HG03175 (cell line): Measurements from ENCODE around the gene FHAD1.
"Not testable (repeated sequence)": the region's sequence is repeated elsewhere in the genome, so short reads cannot be mapped to it uniquely, and the experiment has no call there.

Experiments used
- ATAC-seq: cut with Tn5 transposase; IDR thresholded peaks from one replicate; pipeline ENCODE4 v1.9.1; 2021; ENCODE audit warnings: mild to moderate bottlenecking, moderate library complexity; ENCODE audit not compliant: unreplicated experiment

FHAD1 gene

GRCh38 chr1:15430787-15431570 is 184.0 kb downstream of the FHAD1 start:
- ATAC-seq = no peak

- ATAC-seq = no peak
Measured at GRCh38 chr1:15431571-15431948, 184.5 kb downstream of the FHAD1 start.

- no peak for ATAC-seq
Measured at GRCh38 chr1:15432324-15432723, 185.3 kb downstream of the FHAD1 start.

GRCh38 chr1:15433471-15433870 is 186.4 kb downstream of the FHAD1 start:
- no peak for ATAC-seq

GRCh38 chr1:15434739-15435138 is 187.7 kb downstream of the FHAD1 start:
- ATAC-seq = not testable (repeated sequence)

GRCh38 chr1:15435239-15436077 is 188.4 kb downstream of the FHAD1 start:
- no peak for ATAC-seq

GRCh38 chr1:15436881-15437442 is 189.9 kb downstream of the FHAD1 start:
- ATAC-seq = no peak

GRCh38 chr1:15439325-15439724 is 192.3 kb downstream of the FHAD1 start:
- ATAC-seq = no peak

- no peak for ATAC-seq
Measured at GRCh38 chr1:15440357-15440756, 193.3 kb downstream of the FHAD1 start.

- ATAC-seq = no peak
Measured at GRCh38 chr1:15441247-15441646, 194.2 kb downstream of the FHAD1 start.

GRCh38 chr1:15442119-15442518 is 195.1 kb downstream of the FHAD1 start:
- no peak for ATAC-seq

- ATAC-seq = no peak
Measured at GRCh38 chr1:15442759-15443158, 195.7 kb downstream of the FHAD1 start.

- ATAC-seq = no peak
Measured at GRCh38 chr1:15443281-15443680, 196.3 kb downstream of the FHAD1 start.

GRCh38 chr1:15444468-15445389 is 197.7 kb downstream of the FHAD1 start:
- ATAC-seq = no peak

- no peak for ATAC-seq
Measured at GRCh38 chr1:15445390-15446122, 198.5 kb downstream of the FHAD1 start.

GRCh38 chr1:15446212-15446611 is 199.2 kb downstream of the FHAD1 start:
- no peak for ATAC-seq
